Upper lobe of left lung (tissue), 4 donors: ENCODE data around the gene GNPAT.

Experiments
- EP300 ChIP-seq, 4 donors: sonication (generic); formaldehyde crosslinking; IDR thresholded peaks; one replicate each; pipeline ENCODE4 v1.5.1; 2017; ENCODE audit warnings: antibody characterized with exemption in 4 of 4, control low read depth in 2 of 4
- POLR2A ChIP-seq, 4 donors: fragments of 450-650 bp; IDR thresholded peaks; one replicate each; pipeline ENCODE4 v1.5.1; 2016 to 2017; ENCODE audit warnings: antibody characterized with exemption in 4 of 4, mild to moderate bottlenecking in 2 of 4
- POLR2AphosphoS5 ChIP-seq, 2 donors: sonication (generic); formaldehyde crosslinking; IDR thresholded peaks; one replicate each; pipeline ENCODE4 v1.5.1; 2017; ENCODE audit warnings: antibody characterized with exemption in 2 of 2
- TF ChIP-seq, protein P1 (sequence below), 6 experiments: fragments of 450-650 bp in 4 of 6; fragments of 200-600 bp in 2 of 6; sonication (generic) in 2 of 6; IDR thresholded peaks; one replicate each; pipeline ENCODE4 v1.5.1; 2016 to 2019; ENCODE audit warnings: antibody characterized with exemption in 6 of 6

- TF ChIP-seq POLR2AphosphoS5 (IDR thresholded peaks at IDR 0.05) (no peak), EP300 (IDR thresholded peaks at IDR 0.05) (no peak), POLR2A (IDR thresholded peaks at IDR 0.05) (no peak)
- TF ChIP-seq, protein P1, sequence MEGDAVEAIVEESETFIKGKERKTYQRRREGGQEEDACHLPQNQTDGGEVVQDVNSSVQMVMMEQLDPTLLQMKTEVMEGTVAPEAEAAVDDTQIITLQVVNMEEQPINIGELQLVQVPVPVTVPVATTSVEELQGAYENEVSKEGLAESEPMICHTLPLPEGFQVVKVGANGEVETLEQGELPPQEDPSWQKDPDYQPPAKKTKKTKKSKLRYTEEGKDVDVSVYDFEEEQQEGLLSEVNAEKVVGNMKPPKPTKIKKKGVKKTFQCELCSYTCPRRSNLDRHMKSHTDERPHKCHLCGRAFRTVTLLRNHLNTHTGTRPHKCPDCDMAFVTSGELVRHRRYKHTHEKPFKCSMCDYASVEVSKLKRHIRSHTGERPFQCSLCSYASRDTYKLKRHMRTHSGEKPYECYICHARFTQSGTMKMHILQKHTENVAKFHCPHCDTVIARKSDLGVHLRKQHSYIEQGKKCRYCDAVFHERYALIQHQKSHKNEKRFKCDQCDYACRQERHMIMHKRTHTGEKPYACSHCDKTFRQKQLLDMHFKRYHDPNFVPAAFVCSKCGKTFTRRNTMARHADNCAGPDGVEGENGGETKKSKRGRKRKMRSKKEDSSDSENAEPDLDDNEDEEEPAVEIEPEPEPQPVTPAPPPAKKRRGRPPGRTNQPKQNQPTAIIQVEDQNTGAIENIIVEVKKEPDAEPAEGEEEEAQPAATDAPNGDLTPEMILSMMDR (IDR thresholded peaks at IDR 0.05), result no peak
Observed at GRCh38 chr1:231194843-231195516, 46.0 kb upstream of the GNPAT start.
